Activated T-cell treated with anti-CD3 and anti-CD28 coated beads for 48 hours (primary cell): ENCODE results near the gene PRKCB.
A peak's percentile ranks its signal among the peaks of the same experiment; 100 is the strongest.

Experiments
- DNase-seq: peaks from one replicate; pipeline ENCODE4 v3.0.0-alpha.2; 2020; ENCODE audit warnings: low read depth

Gene PRKCB

DNA sequence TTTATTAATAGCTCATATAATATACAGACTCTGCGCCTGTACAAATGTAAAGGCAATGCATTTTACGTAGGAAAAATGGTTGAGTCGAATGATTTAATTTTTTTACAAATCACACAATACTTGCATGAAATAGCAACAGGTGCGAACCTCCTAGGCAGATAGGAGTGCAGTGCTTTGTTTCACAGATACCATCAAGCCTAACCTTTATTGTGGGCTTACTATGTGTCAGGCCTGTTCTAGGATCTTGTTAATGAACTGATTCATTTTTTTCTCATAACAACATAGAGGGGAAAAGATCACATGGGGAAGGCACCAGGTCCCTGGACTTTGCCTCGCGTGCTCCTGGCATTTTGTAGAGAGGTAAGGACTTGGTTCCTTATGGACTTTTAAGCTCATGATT, 107.8 kb downstream of the PRKCB start:
- DNase-seq = no peak

DNA sequence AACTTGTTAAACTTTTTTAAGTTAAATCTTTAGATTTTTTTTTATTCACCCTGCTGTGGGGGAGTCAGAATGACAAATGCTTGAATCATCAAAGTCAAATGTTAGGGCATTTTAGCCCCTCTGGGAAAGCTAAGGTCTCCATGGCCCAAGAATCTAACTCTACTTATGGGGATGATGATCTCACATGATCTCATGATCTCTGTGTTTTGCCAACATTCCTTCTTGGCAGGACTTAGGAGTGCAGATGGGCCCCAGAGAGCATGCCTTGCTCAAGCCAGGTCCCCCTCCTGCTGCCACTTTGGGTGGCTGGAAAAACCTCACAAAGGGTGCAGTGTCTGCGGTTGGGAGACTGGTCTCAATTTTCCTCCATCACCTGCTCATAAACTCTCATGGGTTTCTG, 108.6 kb downstream of the PRKCB start:
- DNase-seq = no peak

DNA sequence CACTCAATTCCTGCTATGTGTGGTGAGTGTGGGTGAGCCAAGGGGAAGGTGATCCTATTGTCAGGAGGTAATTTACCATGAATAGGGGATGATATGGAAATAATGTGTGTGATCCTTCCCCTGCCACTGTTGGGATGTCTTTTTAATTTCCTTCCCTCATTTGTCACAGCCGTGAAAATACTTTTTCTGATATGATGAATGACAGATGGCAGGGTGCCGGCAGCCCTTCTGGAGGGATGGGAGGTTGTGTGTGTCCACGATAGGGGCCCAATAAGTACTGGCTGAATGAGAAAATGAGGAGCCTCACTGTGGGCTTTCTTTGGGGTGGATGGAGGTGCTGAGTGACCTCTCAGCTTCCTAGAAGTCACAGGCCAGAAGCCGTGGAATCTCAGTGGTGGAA, 109.5 kb downstream of the PRKCB start:
- DNase-seq = no peak

DNA sequence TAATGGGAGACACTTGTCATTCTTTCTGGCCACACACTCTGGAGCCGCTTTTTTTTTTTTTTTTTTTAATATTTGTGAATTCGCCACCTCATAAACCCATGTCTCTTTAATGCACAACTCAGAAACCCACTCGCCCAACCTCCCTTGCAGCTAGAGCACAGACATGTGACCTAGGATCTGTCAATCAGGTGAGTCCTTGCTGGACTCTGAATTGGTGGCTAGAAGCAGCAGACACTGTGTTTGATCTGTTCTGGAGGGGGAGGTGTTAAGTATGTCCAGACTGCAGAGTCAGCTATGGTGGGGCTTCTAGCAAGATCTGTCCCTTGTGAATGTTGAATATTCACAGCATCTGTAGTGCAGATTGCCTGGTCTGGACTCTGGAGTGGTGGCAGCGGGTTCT, 112.1 kb downstream of the PRKCB start:
- DNase-seq = no peak

DNA sequence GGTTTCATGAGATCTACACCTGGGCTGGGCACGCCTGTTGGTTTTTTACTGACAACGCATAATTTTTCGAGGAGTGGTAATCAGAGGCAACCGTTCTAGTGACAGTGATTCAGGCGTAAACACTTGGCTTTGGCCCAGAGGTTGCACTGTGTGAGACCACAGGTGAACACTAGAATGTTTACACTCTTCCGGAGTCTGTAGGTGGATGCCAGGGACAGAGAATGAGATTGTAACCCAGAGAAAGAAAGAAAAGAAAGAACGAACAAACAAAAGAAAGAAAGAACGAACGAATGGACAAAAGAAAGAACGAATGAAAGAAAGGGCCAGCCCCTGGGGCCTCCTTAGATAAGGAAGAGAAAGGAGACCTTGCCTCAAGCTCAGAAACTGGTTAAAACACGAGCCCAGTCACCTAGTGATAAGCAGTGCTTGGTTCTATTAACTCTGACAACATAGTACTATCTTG, 113.2 kb downstream of the PRKCB start:
- no peak for DNase-seq

DNA sequence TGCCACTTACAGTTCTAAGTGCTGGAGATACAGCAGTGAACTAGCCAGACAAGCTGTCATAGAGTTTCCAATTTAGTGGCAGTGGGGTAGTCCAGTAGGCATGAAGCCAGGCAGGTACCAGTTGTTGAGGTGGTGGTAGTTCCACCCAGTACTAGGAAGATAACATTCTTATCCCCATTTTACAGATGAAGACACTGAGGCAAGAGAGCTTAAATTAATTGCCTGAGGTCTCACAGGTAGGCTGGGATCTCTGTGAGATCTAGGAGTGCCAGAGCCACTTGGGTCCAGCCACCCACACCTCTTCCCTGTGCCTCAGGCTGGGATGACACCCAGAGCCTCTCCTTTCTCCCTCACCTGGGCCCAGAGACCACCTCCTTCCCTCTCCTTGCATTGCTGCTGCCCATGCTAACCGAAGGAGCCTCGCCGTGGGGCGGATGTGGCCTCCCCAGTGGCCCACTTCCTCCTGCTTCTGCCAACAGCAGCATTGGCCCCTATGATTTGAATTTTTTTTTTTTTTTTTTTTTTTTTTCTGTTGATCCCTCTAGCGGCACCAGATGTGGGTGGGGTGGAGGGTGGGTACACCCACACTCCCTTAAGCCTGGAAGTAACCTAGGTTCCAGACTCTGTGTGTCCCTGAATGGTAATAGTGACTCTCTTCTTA, 114.0 kb downstream of the PRKCB start:
- DNase-seq = peak; percentile 40

DNA sequence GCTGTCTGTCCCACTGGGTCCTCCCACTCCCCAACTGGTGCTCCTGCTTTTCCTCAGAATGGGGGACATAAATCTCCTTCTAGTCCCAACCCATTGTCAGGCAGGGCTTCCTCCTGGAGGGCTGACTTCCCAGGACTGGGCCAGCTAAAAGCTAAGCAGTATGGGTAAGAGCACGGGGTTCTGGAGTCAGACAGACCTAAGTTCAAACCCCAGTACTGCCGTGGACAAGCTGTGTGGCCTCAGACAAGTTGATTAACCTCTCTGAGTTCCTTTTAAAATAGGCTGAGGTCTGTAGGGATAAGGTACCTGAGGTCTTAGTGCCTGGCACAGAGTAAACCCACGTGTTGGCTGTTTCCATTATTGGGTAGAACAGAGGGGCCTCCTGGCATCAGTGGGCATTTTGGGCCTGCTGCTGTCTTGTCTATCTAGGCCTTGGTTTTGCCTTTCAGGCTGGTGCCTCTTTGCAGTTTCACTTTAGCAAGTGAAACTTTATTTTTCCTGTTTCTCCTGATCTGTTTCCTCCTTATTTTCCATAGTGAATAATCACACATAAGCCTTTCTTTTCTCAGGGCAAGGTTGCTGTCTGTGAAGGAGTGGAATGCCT, 114.6 kb downstream of the PRKCB start:
- DNase-seq = no peak

DNA sequence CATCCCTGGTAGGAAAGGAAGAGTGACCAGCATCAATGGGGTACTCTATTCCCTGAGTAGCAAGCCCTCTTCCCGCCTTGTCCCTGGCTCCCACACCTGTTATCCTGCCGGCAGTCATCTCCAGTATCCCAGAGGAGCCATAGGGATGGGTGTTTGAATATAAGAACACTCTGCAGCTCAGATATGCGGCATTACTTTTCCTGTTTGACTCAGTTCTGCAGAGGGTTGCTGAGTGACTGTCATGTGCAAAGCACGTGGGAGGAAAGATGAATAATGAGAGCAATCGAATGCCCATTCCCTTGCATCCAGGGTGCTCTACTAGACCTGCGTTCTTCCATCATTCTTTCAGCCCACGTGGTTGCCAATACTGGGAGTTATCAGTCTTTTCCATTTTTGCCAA, 115.1 kb downstream of the PRKCB start:
- no peak for DNase-seq

DNA sequence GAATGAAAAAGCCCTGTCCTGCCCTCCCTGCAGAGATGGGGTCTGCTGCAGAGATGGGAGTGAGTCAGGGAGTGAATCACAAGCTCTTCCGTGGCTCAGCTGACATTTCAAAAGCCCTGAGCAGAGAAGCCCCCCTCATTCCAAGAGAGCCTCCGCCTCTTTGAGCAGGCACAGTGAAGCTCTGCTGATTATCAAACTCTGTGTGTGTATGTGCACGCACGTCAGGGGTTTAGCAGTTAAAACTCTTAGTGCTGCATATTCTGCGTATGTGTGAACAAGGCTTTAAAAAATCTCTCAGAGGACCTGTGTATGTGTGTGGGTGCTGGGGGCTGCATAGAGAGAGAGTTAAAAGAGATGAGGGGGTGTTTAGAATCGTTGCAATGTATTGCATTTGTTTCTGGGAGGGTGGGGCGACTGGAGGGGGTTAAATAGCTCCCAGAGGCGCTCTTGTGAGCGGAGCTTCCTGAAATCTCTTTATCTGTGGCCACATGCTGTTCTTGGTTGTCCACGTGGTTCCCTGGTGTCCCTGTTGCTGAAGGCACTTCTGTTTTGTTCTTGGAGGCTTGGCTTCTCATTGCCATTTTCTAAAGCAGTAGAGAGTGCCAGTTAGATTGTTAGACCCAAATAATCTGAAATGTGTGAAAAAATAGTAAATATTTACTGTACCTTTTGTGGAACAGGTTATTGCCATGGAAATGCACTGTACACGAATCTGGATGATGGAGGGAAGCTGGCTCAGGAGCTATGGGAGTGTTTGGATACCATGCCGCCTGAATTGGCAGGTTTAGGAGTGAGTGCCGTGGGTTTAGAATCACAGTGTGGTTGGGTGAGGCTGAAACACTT, 116.6 kb downstream of the PRKCB start:
- DNase-seq = no peak

DNA sequence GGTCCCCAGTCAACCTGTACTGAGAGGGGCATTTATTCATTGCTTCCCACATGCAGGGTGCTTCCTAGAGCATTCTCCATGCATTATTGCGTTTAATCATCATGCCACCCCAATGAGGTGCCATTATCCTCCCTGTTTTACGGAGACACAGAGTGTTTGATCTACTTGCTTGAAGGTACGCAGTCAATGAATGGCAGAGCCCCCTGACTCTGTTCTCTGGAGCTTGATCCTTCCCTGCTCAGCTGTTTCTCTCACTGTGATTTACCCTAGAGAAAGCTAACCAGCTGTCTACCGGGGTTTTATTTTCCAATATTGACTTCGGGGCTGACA, 117.2 kb downstream of the PRKCB start:
- DNase-seq = no peak

DNA sequence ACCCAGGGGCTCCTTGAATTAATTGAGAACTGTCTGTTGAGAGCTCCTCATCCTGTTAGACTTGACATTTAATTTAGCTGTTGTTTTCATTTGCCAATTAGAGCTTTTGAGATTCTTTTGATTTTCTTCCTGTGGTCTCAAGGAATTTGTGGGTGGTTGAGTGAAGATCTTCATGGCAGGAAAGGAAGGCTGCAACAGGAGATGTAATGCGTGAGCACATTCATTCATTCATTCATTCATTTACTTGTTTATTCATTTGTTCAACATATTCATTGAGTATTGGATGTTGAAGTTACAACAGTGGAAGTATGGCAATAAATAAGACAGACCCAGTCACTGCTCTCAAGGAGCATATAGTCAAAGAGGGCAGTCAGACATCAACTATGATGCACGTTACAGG, 117.7 kb downstream of the PRKCB start:
- DNase-seq = no peak

DNA sequence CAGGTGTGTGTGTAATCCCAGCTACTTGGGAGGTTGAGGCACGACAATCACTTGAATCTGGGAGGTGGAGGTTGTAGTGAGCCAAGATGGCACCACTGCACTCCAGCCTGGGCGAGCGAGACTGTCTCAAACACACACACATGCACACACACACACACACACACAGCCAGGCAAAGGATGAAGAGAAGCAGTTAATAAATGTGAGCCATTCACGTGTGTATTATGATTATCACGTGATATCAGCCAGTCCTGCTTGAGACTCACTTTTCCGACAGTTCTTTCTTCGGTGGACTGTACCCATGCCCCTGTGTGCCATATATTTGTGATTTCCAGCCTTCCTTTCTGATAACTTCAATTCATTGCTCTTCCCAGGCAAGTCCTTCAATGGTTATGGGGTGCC, 119.3 kb downstream of the PRKCB start:
- no peak for DNase-seq

DNA sequence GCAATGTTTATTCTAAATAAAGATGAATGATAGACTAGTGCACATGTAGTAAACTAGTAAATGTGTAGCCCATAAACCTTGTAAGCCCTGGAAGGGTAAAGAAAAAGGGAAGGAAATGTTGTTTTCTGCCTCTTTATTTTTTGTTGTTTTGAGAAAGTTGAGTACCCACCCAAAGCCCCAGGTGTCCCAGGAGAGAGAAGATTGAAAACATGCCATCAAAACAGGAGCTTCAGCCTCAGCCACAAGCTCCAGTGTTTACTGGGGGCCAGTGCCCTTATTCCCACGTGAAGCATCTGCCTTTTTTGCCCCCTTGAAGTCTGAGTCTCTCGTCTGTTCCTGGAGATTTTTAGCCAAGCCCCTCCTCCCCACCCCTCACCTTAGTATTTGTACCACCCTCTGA, 121.5 kb downstream of the PRKCB start:
- no peak for DNase-seq

DNA sequence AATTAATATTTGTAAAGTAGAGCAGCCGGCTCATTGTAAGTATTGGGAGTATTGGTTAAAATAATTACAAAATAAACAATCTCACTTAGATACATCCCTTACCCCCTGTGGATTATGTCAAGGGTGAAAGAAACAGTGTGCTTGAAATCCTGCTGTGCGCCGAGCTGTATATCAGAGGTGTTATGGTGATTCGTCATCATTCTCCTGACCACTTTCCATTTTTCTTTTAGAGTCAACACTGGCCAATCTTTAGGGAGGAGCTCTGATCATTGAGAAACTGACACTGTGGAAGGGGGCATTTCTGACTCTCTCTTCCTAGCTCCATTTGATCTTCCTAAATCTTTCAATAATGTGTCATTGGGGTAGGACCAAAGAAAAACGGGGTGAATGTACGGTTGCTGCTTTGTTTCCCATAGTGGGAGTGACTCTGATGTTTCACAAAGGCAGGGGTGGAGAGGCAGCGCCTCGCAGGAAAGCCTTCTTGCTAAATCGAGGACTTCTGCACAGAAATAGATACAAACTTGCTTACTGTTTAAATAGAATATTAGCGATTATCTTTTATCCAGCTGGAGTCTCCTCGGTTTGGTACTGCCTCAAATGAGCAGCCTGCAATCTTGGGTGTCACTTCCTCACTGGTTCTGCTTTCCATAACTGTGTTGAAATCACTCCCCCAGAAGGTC, 123.4 kb downstream of the PRKCB start:
- DNase-seq = no peak

DNA sequence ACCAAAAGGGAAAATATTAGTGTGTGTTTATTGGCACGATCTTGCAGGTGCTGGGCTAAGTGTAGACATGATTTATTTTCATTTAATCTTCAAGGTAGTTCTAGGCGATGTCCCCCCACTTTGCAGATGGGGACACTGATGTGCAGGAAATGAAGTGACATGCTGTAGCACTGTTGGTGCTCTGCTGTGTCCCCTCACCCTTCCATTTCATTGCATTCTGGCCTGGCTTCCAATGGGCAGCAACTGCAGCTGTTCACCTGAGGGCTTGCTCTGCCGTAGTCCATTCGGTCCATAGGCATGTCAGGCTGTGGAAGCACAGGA, 123.9 kb downstream of the PRKCB start:
- DNase-seq = no peak

DNA sequence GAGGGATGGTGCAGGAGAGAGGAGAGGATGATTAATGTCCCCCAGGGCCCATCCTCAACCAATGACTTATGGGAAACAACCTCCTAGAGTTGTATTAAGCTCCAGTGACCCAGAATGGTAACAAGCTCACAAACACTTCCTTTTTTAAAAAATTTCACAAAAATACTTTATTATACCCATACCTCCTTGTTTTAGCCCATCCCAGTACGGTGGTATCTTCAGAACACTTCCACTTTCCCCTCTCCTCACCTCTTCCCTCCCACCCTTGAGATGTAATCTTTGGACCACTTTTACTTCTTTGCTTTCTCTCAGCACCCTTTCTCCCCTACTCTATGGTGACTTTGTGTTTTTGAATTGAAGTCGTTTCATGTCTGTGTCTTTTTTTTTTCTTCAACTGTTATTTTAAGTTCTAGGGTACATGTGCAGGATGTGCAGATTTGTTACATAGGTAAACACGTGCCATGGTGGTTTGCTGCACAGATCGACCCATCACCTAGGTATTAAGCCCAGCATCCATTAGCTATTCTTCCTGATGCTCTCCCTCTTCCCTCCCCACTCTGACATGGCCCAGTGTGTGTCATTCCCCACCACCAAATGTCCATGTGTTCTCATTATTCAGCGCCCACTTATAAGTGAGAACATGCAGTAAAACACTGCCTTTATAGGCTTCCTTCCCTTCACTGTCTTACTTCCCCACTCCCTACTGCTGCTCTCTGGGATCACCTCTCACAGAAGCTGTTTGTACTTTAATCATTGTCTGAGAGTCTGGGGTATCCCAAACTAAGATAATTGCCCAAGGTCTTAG, 124.5 kb downstream of the PRKCB start:
- no peak for DNase-seq

DNA sequence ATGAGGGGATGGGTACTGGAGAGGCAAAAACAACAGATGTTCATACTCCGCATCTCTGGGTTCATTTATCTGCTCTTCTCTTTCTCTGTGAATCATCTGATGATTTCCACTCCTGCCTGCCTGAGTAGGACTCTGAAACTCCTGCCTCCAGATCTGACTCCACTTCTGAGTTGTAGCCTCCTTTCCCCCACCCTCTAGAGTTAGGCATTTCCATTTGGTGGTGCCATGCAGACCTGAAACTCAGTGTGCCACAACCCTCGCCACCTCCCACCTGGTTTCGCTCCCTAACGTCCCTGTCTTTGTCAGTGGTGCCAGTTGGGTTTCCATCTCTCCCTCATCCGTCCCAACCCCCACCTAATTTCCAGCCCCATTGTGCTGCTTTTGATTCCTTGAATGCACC, 126.2 kb downstream of the PRKCB start:
- DNase-seq = peak; percentile 63

DNA sequence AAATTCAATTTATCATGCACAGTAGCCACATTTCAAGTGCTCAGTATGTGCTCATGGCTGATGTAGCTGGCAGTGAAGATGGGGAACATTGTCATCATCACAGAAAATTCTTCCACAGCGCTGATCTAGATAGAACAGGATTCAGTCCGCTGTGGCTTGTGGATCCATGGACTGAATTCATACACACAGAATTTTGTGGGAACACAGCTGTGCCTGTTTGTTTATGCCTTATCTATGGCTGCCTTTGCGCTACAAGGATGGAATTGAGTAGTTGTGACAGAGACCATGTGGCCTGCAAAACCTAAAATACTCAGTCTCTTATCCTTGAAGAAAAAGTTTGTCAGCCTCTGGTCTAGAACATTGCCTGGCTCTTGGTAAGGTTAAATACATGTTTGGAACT, 128.4 kb downstream of the PRKCB start:
- no peak for DNase-seq

DNA sequence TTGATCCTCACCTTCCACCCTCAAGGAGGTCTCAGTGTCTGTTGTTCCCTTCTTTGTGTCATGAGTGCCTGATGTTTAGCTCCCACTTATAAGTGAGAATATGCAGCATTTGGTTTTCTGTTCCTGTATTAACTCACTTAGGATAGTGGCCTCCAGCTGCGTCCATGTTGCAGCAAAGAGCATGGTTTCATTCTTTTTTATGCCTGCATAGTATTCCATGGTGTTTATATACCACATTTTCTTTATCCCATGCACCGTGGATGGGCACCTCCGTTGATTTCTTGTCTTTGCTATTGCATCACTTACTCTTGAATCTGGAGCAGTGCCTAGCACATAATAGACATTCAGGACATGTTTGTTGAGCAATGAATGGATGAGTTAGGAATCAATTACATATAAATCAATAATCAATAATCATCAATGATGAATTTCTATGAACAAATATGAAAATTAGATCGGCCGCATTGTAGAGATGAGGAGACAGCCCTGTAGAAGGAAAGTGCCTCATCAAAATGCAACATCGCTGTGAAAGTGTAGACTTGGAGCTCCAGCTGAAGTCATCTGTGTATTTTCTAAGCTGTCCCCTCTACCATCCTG, 129.5 kb downstream of the PRKCB start:
- no peak for DNase-seq

DNA sequence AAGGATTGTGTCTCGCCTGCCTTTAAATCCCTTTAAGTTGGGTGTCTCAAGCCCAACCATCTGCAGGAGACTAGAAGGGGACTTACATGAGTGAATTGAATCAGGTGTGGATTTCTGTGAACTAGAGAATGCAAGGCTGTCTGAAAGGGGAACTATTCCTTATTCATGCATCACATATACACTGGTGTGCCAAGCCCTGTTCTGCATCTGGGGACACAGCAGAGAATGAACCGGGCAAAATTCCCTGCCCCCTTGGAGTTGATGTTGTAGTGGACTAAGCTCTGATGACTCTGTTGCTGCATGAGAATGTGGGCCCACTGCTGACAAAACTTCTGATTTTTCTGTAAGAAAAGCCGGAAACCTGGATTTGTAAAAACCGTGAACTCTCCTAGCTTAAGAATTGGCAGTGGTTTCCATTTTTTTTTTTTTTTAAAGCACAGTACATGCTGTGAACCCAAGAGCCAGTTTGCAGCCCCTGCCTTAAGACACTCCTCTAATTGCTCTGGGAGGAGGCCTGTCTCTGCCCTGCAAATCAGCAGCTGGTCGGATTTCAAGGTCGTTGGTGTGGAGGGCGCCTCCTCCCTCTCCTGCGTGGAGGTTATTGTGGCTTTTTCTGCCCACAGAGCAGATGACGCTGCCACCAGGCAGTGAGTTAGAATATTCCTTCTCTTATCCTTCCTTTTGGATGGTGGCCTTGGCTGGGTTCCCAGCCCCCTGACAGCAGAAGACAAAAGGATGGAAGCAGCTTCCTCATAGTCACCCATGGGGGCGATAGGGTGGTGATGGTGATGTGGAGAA, 131.0 kb downstream of the PRKCB start:
- DNase-seq = no peak

DNA sequence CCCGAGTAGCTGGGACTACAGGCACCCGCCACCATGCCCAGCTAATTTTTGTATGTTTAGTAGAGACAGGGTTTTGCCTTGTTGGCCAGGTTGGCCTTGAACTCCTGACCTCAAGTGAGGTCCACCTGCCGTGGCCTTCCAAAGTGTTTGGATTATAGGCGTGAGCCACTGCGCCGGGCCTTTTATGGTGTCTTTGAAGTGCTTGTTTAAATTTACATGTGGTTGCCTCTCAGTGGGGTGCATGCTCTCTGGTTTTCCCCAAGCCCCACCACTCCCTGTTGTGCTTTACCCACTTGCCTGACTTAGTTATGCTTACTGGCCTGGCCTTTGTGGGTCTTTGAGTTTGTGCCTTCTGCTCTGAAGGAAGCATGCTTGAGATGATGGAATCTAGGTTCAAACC, 132.0 kb downstream of the PRKCB start:
- no peak for DNase-seq
